ENCODE results near the gene MYCBP2. TPM values are rescaled to one million over a fixed set of nuclear protein-coding genes. Genes with fewer than 3 reads are reported as not detected.

Gene MYCBP2
- total RNA-seq, 2 experiments from 2014 or later, result 121 to 125 TPM

DNA sequence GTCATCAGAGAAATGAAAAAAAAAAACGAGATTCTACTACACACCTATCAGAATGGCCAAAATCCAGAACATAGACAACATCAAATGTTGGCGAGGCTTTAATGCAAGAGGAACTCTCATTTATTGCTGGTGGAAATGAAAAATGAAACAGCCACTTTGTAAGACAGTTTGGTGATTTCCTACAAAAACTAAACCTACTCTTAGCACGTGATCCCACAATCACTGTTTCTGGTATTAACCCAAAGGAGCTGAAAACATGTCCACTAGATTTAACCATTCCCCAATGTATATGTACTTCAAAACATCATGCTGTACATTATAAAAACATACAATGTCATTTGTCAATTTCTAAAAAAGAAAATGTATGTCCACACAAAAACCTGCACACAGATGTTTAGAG is 13.0 kb downstream of the MYCBP2 start:
- Histone ChIP-seq H3K79me2 (ENCODE audit: insufficient read depth, low read depth, low read length) (peaks cover 100% of the 10 kb centered on the region), H3K4me2 (ENCODE audit: low read length) (no peak overlapping the region), H3K4me1 (ENCODE audit: insufficient read depth, low read length, poor library complexity, severe bottlenecking) (peaks cover 22% of the 10 kb centered on the region), H4K20me1 (ENCODE audit: insufficient read depth, low read length) (peaks cover 53% of the 10 kb centered on the region), H3K4me3 (ENCODE audit: low read depth, low read length, poor library complexity, severe bottlenecking) (no peak overlapping the region), H3K9me2 (ENCODE audit: insufficient read depth, low read length) (no peaks in the 10 kb centered on the region), H3K9me3 (ENCODE audit: low read length) (no peaks in the 10 kb centered on the region), H3K36me3 (ENCODE audit: insufficient read depth, low read length) (peaks cover 8% of the 10 kb centered on the region; the same call in 1 of the 2 replicates), H3K27ac (ENCODE audit: low read depth, low read length, poor library complexity, severe bottlenecking) (no peak overlapping the region), H2AFZ (ENCODE audit: low read length) (no peak overlapping the region)
- intact Hi-C loops (cut with micrococcal nuclease; ENCODE audit: unreplicated experiment), result no loop called here
- TF ChIP-seq EZH2phosphoT487 (IDR thresholded peaks at IDR 0.05; ENCODE audit: borderline replicate concordance, low read depth, low read length), result no peak
- TF ChIP-seq, protein P1, sequence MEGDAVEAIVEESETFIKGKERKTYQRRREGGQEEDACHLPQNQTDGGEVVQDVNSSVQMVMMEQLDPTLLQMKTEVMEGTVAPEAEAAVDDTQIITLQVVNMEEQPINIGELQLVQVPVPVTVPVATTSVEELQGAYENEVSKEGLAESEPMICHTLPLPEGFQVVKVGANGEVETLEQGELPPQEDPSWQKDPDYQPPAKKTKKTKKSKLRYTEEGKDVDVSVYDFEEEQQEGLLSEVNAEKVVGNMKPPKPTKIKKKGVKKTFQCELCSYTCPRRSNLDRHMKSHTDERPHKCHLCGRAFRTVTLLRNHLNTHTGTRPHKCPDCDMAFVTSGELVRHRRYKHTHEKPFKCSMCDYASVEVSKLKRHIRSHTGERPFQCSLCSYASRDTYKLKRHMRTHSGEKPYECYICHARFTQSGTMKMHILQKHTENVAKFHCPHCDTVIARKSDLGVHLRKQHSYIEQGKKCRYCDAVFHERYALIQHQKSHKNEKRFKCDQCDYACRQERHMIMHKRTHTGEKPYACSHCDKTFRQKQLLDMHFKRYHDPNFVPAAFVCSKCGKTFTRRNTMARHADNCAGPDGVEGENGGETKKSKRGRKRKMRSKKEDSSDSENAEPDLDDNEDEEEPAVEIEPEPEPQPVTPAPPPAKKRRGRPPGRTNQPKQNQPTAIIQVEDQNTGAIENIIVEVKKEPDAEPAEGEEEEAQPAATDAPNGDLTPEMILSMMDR (conservative IDR thresholded peaks at IDR 0.05; ENCODE audit: low read length), result no peak
- ChIA-PET POLR2A (interaction anchor here (1.0 to 1.6 kb wide), 6 partner anchors 8 to 28 kb away, joined by 3 to 5 read pairs (median 5); no protein-coding TSS in a partner anchor), CTCF (ENCODE audit: unreplicated experiment) (interaction anchor here (0.6 kb wide), 1 partner anchor 27 kb away, joined by 3 read pairs; no protein-coding TSS in a partner anchor)
- BruUV-seq (replicated peaks), result no TSS peak
- no peak for DNase-seq (ENCODE audit: low spot score)

DNA sequence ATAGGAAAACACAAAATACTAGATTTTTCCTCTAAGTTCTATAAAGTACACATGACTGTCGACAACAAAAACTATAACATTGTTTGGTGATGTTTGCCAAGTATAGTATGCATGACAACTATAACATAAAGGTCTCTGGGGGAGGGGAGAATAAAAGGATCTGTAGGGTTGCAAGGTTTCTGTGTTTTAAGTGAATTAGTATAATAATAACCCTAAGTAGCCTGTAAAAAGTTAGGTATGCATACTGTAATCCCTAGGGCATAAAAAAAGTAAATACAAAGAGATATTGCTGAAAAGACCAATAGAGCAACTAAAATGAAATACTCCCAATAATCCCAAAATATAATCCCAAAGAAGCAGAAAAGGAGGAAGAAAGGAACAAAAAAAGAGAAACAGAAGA is 14.6 kb downstream of the MYCBP2 start:
- no peak overlapping the region for H3K4me3 ChIP-seq (ENCODE audit: low read depth, low read length, poor library complexity, severe bottlenecking)
- no peaks in the 10 kb centered on the region for H3K9me2 ChIP-seq (ENCODE audit: insufficient read depth, low read length)
- H2AFZ ChIP-seq (ENCODE audit: low read length), result no peak overlapping the region
- POLR2A ChIA-PET, result interaction anchor here (0.5 to 1.1 kb wide), 3 partner anchors 9 to 135 kb away, joined by 3 read pairs; no protein-coding TSS in a partner anchor
- no peak for DNase-seq (ENCODE audit: low spot score)
- peaks cover 9% of the 10 kb centered on the region; the same call in 1 of the 2 replicates for H3K36me3 ChIP-seq (ENCODE audit: insufficient read depth, low read length)
- H3K4me2 ChIP-seq (ENCODE audit: low read length), result no peak overlapping the region
- CTCF ChIA-PET (ENCODE audit: unreplicated experiment), result no interaction called here
- H3K4me1 ChIP-seq (ENCODE audit: insufficient read depth, low read length, poor library complexity, severe bottlenecking), result peaks cover 25% of the 10 kb centered on the region
- H3K9me3 ChIP-seq (ENCODE audit: low read length), result no peaks in the 10 kb centered on the region
- BruUV-seq (replicated peaks), result no TSS peak
- H3K27ac ChIP-seq (ENCODE audit: low read depth, low read length, poor library complexity, severe bottlenecking), result no peak overlapping the region
- H4K20me1 ChIP-seq (ENCODE audit: insufficient read depth, low read length), result peaks cover 59% of the 10 kb centered on the region
- no peak for TF ChIP-seq EZH2phosphoT487 (IDR thresholded peaks at IDR 0.05; ENCODE audit: borderline replicate concordance, low read depth, low read length)
- TF ChIP-seq, protein P1 (conservative IDR thresholded peaks at IDR 0.05; ENCODE audit: low read length), result no peak
- H3K79me2 ChIP-seq (ENCODE audit: insufficient read depth, low read depth, low read length), result peaks cover 100% of the 10 kb centered on the region
- intact Hi-C loops (cut with micrococcal nuclease; ENCODE audit: unreplicated experiment), result no loop called here

DNA sequence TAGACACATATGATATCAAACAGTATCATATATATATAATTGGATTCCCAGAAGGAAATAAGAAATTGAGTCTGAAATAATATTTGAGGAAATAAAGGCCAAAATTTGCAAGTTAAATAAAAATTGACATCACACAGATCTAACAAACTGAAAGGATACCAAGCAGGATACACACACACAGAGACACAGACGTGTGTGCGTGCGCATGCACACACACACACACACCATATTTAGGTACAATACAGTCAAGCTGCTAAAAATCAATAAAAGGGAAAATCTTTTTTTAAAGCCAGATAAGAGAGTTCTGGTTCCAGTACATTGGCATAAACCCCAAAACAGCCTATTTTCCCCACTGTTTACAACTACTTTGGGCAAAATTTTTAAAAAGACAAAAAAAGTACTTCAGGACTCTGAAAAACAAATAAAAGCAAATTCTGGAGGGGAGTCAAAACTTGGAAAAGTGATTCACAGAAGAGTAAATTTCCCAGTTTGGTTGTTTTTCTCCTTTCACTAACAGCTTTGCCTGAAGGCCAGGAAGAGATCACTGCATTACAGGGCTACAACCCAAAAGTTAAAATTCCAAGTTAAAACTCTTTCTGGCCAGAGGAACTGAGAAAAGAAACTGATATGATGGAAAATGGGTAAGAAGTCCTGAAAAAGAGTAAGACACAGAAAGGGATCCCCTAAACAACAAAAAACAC is 16.2 kb downstream of the MYCBP2 start:
- POLR2A ChIA-PET, result interaction anchor here (1.0 to 1.5 kb wide), 2 partner anchors 11 kb away, joined by 3 to 5 read pairs; no protein-coding TSS in a partner anchor
- intact Hi-C loops (cut with micrococcal nuclease; ENCODE audit: unreplicated experiment), result no loop called here

More for the DNA sequence above, 16.2 kb downstream of the MYCBP2 start:
- CTCF ChIA-PET (ENCODE audit: unreplicated experiment), result no interaction called here
- no peak for DNase-seq (ENCODE audit: low spot score)
- no peak overlapping the region for H3K4me3 ChIP-seq (ENCODE audit: low read depth, low read length, poor library complexity, severe bottlenecking)
- H3K4me2 ChIP-seq (ENCODE audit: low read length), result 0 out of 2 replicates have a peak overlapping the region, but pooled peaks have one; percentile 10
- BruUV-seq (replicated peaks), result no TSS peak
- H3K36me3 ChIP-seq (ENCODE audit: insufficient read depth, low read length), result peaks cover 4% of the 10 kb centered on the region; the same call in 1 of the 2 replicates
- peaks cover 62% of the 10 kb centered on the region for H4K20me1 ChIP-seq (ENCODE audit: insufficient read depth, low read length)
- H3K9me3 ChIP-seq (ENCODE audit: low read length), result no peaks in the 10 kb centered on the region
- H3K79me2 ChIP-seq (ENCODE audit: insufficient read depth, low read depth, low read length), result peaks cover 100% of the 10 kb centered on the region
- no peak overlapping the region for H3K27ac ChIP-seq (ENCODE audit: low read depth, low read length, poor library complexity, severe bottlenecking)
- TF ChIP-seq, protein P1 (conservative IDR thresholded peaks at IDR 0.05; ENCODE audit: low read length), result no peak
- TF ChIP-seq EZH2phosphoT487 (IDR thresholded peaks at IDR 0.05; ENCODE audit: borderline replicate concordance, low read depth, low read length), result no peak
- no peak overlapping the region for H2AFZ ChIP-seq (ENCODE audit: low read length)
- no peaks in the 10 kb centered on the region for H3K9me2 ChIP-seq (ENCODE audit: insufficient read depth, low read length)
- H3K4me1 ChIP-seq (ENCODE audit: insufficient read depth, low read length, poor library complexity, severe bottlenecking), result peaks cover 41% of the 10 kb centered on the region

Data from OCI-LY7 (cell line).